NCI-H1436 (cell line): ENCODE results near the gene C6orf15.
"Not testable (repeated sequence)": the region's sequence is repeated elsewhere in the genome, so short reads cannot be mapped to it uniquely, and the experiment has no call there.

Experiments used
- DNase-seq: peaks from one replicate; lab custom pipeline; 2025; lab: John Stamatoyannopoulos, UW

Gene C6orf15

GRCh38 chr6:31067891-31068668 is 44.3 kb downstream of the C6orf15 start:
- DNase-seq: not testable (repeated sequence)

GRCh38 chr6:31067028-31067427 is 45.3 kb downstream of the C6orf15 start:
- not testable (repeated sequence) for DNase-seq

GRCh38 chr6:31065556-31065955 is 46.8 kb downstream of the C6orf15 start:
- DNase-seq: no peak

- no peak for DNase-seq
Measured at GRCh38 chr6:31063906-31064435, 48.4 kb downstream of the C6orf15 start.
